ENCODE data around the gene CADM2. TPM values are rescaled to one million over a fixed set of nuclear protein-coding genes. Genes with fewer than 3 reads are reported as not detected.
A peak's percentile ranks its signal among the peaks of the same experiment; 100 is the strongest.

CADM2 gene
- total and polyA plus RNA-seq, 8 donors = 0.28 to 4.6 (median 0.42) TPM

DNA sequence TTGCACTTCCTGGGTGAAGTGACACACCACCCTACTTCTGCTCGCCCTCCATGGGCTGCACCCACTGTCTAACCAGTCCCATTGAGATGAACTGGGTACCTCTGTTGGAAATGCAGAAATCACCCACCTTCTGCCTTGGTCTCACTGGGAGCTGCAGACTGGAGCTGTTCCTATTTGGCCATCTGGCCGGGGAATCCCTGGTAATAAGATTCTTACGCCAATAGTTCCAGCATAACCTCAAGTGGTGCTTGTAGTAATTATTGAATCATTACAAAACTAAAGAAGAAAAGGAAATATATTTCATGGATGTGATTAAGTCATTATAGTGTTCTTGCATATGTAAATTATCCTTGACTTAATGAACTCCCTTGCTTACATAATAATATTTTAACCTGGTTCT lies 841.9 kb downstream of the CADM2 start:
- intact Hi-C loops (cut with DNase I) = no loop called here
- peak in 1 of 6 donors; percentile 7 for DNase-seq
- 78 to 95% methylated on average over 3 of the region's 3 CpGs for WGBS, 2 donors
- FAIRE-seq = no peak
- Histone ChIP-seq H3K36me3 (no peaks in the 10 kb centered on the region), H3K9me3 (no peaks in the 10 kb centered on the region), H3K27me3 (no peaks in the 10 kb centered on the region), H3K27ac (no peak overlapping the region), H3K4me3 (no peak overlapping the region), H3K4me1 (no peaks in the 10 kb centered on the region)
- TF ChIP-seq, protein P1, sequence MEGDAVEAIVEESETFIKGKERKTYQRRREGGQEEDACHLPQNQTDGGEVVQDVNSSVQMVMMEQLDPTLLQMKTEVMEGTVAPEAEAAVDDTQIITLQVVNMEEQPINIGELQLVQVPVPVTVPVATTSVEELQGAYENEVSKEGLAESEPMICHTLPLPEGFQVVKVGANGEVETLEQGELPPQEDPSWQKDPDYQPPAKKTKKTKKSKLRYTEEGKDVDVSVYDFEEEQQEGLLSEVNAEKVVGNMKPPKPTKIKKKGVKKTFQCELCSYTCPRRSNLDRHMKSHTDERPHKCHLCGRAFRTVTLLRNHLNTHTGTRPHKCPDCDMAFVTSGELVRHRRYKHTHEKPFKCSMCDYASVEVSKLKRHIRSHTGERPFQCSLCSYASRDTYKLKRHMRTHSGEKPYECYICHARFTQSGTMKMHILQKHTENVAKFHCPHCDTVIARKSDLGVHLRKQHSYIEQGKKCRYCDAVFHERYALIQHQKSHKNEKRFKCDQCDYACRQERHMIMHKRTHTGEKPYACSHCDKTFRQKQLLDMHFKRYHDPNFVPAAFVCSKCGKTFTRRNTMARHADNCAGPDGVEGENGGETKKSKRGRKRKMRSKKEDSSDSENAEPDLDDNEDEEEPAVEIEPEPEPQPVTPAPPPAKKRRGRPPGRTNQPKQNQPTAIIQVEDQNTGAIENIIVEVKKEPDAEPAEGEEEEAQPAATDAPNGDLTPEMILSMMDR (IDR thresholded peaks at IDR 0.05) = no peak
- ATAC-seq = no peak

DNA sequence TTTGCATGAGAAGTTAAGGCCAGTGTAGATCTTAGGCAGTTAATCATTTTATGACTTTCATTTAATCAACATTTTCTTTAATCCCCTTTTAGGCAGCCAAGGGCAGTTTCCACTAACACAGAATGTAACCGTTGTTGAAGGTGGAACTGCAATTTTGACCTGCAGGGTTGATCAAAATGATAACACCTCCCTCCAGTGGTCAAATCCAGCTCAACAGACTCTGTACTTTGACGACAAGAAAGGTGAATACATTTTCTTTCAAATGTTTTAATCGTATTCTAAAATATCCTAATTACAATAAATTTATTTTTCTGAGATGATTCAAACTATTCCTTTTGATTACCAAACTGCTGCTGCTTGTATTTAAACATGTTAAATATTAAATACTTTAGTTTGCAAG lies 843.2 kb downstream of the CADM2 start:
- H3K9me3 ChIP-seq = no peaks in the 10 kb centered on the region
- no peak overlapping the region for H3K4me3 ChIP-seq
- TF ChIP-seq, protein P1 (IDR thresholded peaks at IDR 0.05) = peak in 2 of 4 donors; percentile 20 to 24
- intact Hi-C loops (cut with DNase I) = no loop called here
- H3K27ac ChIP-seq = no peak overlapping the region
- no peaks in the 10 kb centered on the region for H3K36me3 ChIP-seq
- DNase-seq (no peak), FAIRE-seq (no peak), ATAC-seq (peak in 2 of 4 donors; percentile 61 to 77)
- WGBS, 2 donors = 9% methylated on average over 3 of the region's 3 CpGs
- H3K27me3 ChIP-seq = no peaks in the 10 kb centered on the region
- H3K4me1 ChIP-seq = no peaks in the 10 kb centered on the region

DNA sequence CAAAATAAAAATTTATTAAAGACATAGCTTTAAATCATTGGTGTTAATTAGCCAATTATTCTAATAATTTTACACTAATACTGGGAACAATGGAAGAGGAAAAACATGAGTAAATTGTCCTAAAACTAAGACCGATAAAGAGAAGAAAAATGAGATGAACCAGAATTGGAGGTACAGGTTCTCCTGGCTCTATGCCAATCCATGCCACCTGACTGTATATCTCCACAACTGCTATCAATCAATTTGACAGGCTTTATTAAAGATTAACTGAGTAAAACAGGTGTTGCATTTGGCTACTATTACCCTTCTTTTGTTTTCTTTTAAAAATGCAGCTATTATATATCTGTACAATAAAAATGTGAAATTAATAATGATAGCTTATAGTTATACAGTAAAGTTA lies 850.0 kb downstream of the CADM2 start:
- no peaks in the 10 kb centered on the region for H3K36me3 ChIP-seq
- H3K27me3 ChIP-seq = no peaks in the 10 kb centered on the region
- peak in 2 of 4 donors; percentile 24 to 30 for ATAC-seq
- H3K4me3 ChIP-seq = no peak overlapping the region
- no peak for FAIRE-seq
- H3K9me3 ChIP-seq = no peaks in the 10 kb centered on the region
- peaks cover 0 to 6% (median 3%) of the 10 kb centered on the region in 3 donors for H3K4me1 ChIP-seq
- 7 to 17% methylated on average over 1 of the region's 1 CpG for WGBS, 2 donors
- TF ChIP-seq, protein P1 (IDR thresholded peaks at IDR 0.05) = no peak
- DNase-seq = no peak
- intact Hi-C loops (cut with DNase I) = no loop called here
- no peak overlapping the region for H3K27ac ChIP-seq

DNA sequence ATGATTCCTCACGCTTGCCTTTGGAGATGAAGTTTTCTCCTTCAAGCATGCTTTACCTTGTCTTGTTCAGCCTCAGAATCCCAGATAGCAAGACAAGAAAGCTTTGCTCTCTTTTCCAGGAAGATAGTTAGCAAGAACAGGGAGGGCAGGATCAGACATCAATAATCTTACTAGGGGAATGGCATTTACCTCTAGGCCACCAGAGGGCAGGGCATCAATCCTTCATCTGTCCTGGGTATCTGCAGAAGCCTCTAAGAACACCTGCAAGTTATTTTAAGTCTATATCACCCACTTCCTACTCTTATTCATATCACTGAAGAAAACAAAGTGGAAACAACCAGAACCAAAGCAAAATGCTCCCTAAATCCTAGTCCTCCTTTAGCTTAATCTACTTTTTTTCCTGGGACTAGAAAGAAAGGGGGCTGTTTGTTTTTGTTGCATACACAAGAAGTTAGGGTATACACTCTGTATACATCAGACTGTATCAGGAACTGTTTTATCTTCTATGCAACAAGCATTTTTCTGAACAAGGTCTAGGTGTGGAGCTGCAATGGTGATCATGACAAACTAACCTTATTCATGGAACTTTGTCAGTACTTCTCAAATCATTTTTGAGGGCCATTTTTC lies 862.5 kb downstream of the CADM2 start:
- peak in 2 of 6 donors; percentile 9 to 24 for DNase-seq
- intact Hi-C loops (cut with DNase I) = no loop called here
- TF ChIP-seq, protein P1 (IDR thresholded peaks at IDR 0.05) = peak in 3 of 4 donors; percentile 27 to 39 (median 36)
- Histone ChIP-seq H3K4me1 (no peaks in the 10 kb centered on the region), H3K36me3 (no peaks in the 10 kb centered on the region), H3K9me3 (no peaks in the 10 kb centered on the region), H3K27ac (no peak overlapping the region), H3K27me3 (no peaks in the 10 kb centered on the region), H3K4me3 (no peak overlapping the region)
- no peak for FAIRE-seq
- WGBS, 2 donors = 21 to 41% methylated on average over 1 of the region's 1 CpG
- ATAC-seq = peak; percentile 54 to 75 (median 62)

DNA sequence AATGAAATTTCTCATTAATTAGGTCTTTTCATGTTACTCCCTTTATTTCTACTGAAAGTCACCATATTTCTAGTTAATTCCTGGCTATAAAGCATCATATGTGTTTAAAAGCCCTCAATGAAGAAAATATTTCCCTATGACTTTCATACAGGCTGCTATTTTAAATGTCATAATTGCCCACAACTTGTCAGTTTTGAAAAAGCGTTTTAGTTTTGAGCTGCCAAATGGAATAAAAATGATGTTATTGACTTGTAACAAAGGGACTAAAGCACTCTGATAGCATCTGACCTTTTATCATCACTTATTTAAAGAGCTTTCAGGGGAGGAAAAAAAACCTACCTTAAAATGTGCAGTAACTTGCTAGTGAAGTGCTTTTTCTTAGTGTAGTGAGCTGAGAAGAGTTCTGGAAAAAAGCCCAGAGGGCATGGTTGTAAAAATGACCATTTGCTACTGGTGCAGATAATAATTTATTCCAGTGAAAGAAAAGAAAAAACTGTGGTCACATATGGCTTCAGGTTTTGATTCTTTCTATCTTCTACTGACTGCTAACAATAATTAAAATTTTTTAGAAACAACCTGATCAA lies 877.2 kb downstream of the CADM2 start:
- WGBS, 2 donors = 29 to 40% methylated on average over 1 of the region's 1 CpG
- no peaks in the 10 kb centered on the region for H3K27me3 ChIP-seq
- H3K4me1 ChIP-seq = no peaks in the 10 kb centered on the region
- H3K36me3 ChIP-seq = no peaks in the 10 kb centered on the region
- FAIRE-seq = no peak
- intact Hi-C loops (cut with DNase I) = no loop called here
- no peak overlapping the region for H3K27ac ChIP-seq
- no peak for ATAC-seq
- TF ChIP-seq, protein P1 (IDR thresholded peaks at IDR 0.05) = no peak
- DNase-seq = no peak
- H3K4me3 ChIP-seq = no peak overlapping the region
- no peaks in the 10 kb centered on the region for H3K9me3 ChIP-seq

All from pancreas (tissue), 10 donors.